Panc1 (cell line): Measurements from ENCODE around the gene CDK13. TPM values are rescaled to one million over a fixed set of nuclear protein-coding genes. Genes with fewer than 3 reads are reported as not detected.

Experiments used
- ATAC-seq: fragments of 200-7000 bp; cut with Tn5 transposase; 2 replicates; pipeline ENCODE4 v1.9.1; 2020; ENCODE audit warnings: mild to moderate bottlenecking, moderate library complexity
- BruUV-seq: library from RNA; stranded (reverse); fragments of 400-500 nt; replicated peaks from 2 replicates; lab custom pipeline; 2021; lab: Mats Ljungman, UMichigan
- CTCF ChIA-PET: fragments of 300-600 bp; sonication (Branson Sonifier 250); formaldehyde crosslinking; loops from one replicate; lab custom pipeline; 2022; ENCODE audit warnings: antibody characterized with exemption; lab: Charles Lee
- POLR2A ChIA-PET: fragments of 300-600 bp; sonication (Branson Sonifier 250); formaldehyde crosslinking; loops from one replicate; lab custom pipeline; 2022; ENCODE audit warnings: antibody characterized with exemption; lab: Charles Lee
- DNase-seq: peaks from one replicate; pipeline ENCODE4 v3.0.0-alpha.2; 2010; ENCODE audit warnings: low read depth, low spot score
- H3K27ac ChIP-seq: 2 replicates; pipeline ENCODE4 v1.5.1; 2011; ENCODE audit warnings: mild to moderate bottlenecking, low read length, inconsistent platforms
- H3K27me3 ChIP-seq: fragments of 200-500 bp; sonication (Bioruptor generic); 2 replicates; pipeline ENCODE4 v1.6.0; 2014; ENCODE audit warnings: low read length, inconsistent platforms; ENCODE audit not compliant: control insufficient read depth, insufficient read depth
- H3K36me3 ChIP-seq: fragments of 200-500 bp; sonication (Bioruptor generic); 2 replicates; pipeline ENCODE4 v1.5.1; 2014; ENCODE audit warnings: inconsistent platforms, mild to moderate bottlenecking, low read length, moderate library complexity; ENCODE audit not compliant: control insufficient read depth, insufficient read depth
- H3K4me1 ChIP-seq: 2 replicates; pipeline ENCODE4 v1.5.1; 2011; ENCODE audit warnings: inconsistent platforms, mild to moderate bottlenecking, low read length, moderate library complexity; ENCODE audit not compliant: control insufficient read depth, insufficient read depth
- H3K4me3 ChIP-seq, 2 experiments: 2 replicates each; pipeline ENCODE4 v1.5.1; 2011 to 2012; ENCODE audit warnings: low read depth in 2 of 2, low read length in 2 of 2, mild to moderate bottlenecking in 2 of 2, inconsistent platforms in 1 of 2, moderate library complexity in 1 of 2
- H3K9me3 ChIP-seq: fragments of 200-500 bp; sonication (Bioruptor generic); 2 replicates; pipeline ENCODE4 v1.5.1; 2014; ENCODE audit warnings: low read depth, mild to moderate bottlenecking, inconsistent platforms, low read length, moderate library complexity; ENCODE audit not compliant: control insufficient read depth, insufficient read depth
- CTCF ChIP-seq: fragments of 450-650 bp; IDR thresholded peaks from 2 replicates; pipeline ENCODE4 v1.5.1; 2017; ENCODE audit warnings: mild to moderate bottlenecking
- POLR2AphosphoS5 ChIP-seq: IDR thresholded peaks from 2 replicates; pipeline ENCODE4 v1.6.1; 2012; ENCODE audit warnings: mild to moderate bottlenecking, low read depth, low read length, moderate library complexity
- REST ChIP-seq, 2 experiments: IDR thresholded peaks; 2 replicates each; pipeline ENCODE4 v1.6.1; 2011 to 2012; ENCODE audit warnings: low read depth in 2 of 2, control low read depth in 1 of 2, low read length in 1 of 2, mild to moderate bottlenecking in 1 of 2, moderate library complexity in 1 of 2; ENCODE audit not compliant: insufficient read depth in 1 of 2
- SIN3A ChIP-seq: IDR thresholded peaks from 2 replicates; pipeline ENCODE4 v1.6.1; 2012; ENCODE audit warnings: low read depth, mild to moderate bottlenecking, low read length, moderate library complexity, borderline replicate concordance; ENCODE audit not compliant: insufficient read depth
- TCF7L2 ChIP-seq: IDR thresholded peaks from 2 replicates; pipeline ENCODE4 v1.6.1; 2011; ENCODE audit warnings: mild to moderate bottlenecking, low read depth, low read length, inconsistent platforms
- in situ Hi-C: cut with HindIII; loops from 2 replicates; pipeline ENCODE4 v1.10.0; 2016; ENCODE audit warnings: low sequenced_read_pairs, low pct_unique_long_range_greater_than_20kb
- intact Hi-C: fragments of 100-400 bp; cut with micrococcal nuclease; formaldehyde crosslinking; loops from one replicate; pipeline ENCODE4 v1.10.0; 2022; ENCODE audit not compliant: unreplicated experiment
- total RNA-seq: library from RNA; stranded (reverse); gene quantifications from one replicate; pipeline ENCODE4 v1.2.1, GENCODE V29; 2021; ENCODE audit not compliant: unreplicated experiment

CDK13 gene
- total RNA-seq, 1 experiment from 2014 or later: 52.0 TPM

- CTCF ChIA-PET: no interaction called here
- BruUV-seq: no TSS peak
Measured at GRCh38 chr7:40024048-40024447, 74.0 kb downstream of the CDK13 start.

GRCh38 chr7:40024841-40025240, 74.8 kb downstream of the CDK13 start:
- POLR2A ChIA-PET: no interaction called here
- H3K4me1 ChIP-seq: no peaks in the 10 kb centered on the region
- H3K27ac ChIP-seq: no peak overlapping the region
- CTCF ChIA-PET: no interaction called here
- intact Hi-C loops (no loop called here), in situ Hi-C loops (no loop called here)
- H3K36me3 ChIP-seq: no peaks in the 10 kb centered on the region
- H3K9me3 ChIP-seq: no peaks in the 10 kb centered on the region
- ATAC-seq: no peak
- DNase-seq: no peak
- BruUV-seq: no TSS peak
- no peak overlapping the region for H3K4me3 ChIP-seq
- TF ChIP-seq TCF7L2: no peak
- TF ChIP-seq CTCF: no peak
- TF ChIP-seq REST (IDR thresholded peaks at IDR 0.05; ENCODE audit: insufficient read depth in 1 of 2, low read depth in 2 of 2, low read length in 1 of 2): no peak
- no peak for TF ChIP-seq POLR2AphosphoS5
- no peaks in the 10 kb centered on the region for H3K27me3 ChIP-seq

More at GRCh38 chr7:40024048-40024447, 74.0 kb downstream of the CDK13 start:
- no peaks in the 10 kb centered on the region for H3K4me1 ChIP-seq
- intact Hi-C loops: no loop called here
- H3K27me3 ChIP-seq: no peaks in the 10 kb centered on the region
- in situ Hi-C loops: no loop called here
- DNase-seq (no peak), ATAC-seq (no peak)
- H3K27ac ChIP-seq: no peak overlapping the region
- no peaks in the 10 kb centered on the region for H3K9me3 ChIP-seq
- no peak overlapping the region for H3K4me3 ChIP-seq
- H3K36me3 ChIP-seq: 0 out of 2 replicates have a peak, but pooled peaks cover under 1% of the 10 kb centered on the region
- POLR2A ChIA-PET: interaction anchor here (0.6 kb wide), 1 partner anchor 96 kb away, joined by 9 read pairs; no protein-coding TSS in a partner anchor
- TF ChIP-seq REST (IDR thresholded peaks at IDR 0.05; ENCODE audit: insufficient read depth in 1 of 2, low read depth in 2 of 2, low read length in 1 of 2) (no peak), TCF7L2 (no peak), SIN3A (no peak), CTCF (no peak), POLR2AphosphoS5 (no peak)
